ENCODE data around the gene MT1A. TPM values are rescaled to one million over a fixed set of nuclear protein-coding genes. Genes with fewer than 3 reads are reported as not detected.

Gene MT1A
- total and polyA plus RNA-seq, 2 of the 8 experiments (the other 6 are each of a cell fraction or from before 2014, with no cell fraction given): not detected

- no peak for TF ChIP-seq TCF12 (IDR thresholded peaks at IDR 0.05; ENCODE audit: low read depth, low read length)
- TF ChIP-seq USF2 (IDR thresholded peaks at IDR 0.05; ENCODE audit: low read length): no peak
- no peak for TF ChIP-seq JUN (IDR thresholded peaks at IDR 0.05; ENCODE audit: low read depth, low read length)
- TF ChIP-seq BCL11A (IDR thresholded peaks at IDR 0.05; ENCODE audit: low read depth in 2 of 2, low read length in 2 of 2): no peak
- no peak for TF ChIP-seq RFX5 (IDR thresholded peaks at IDR 0.05; ENCODE audit: borderline replicate concordance, low read depth, low read length)
- no peak for TF ChIP-seq EGR1 (IDR thresholded peaks at IDR 0.05; ENCODE audit: borderline replicate concordance, low read depth, low read length)
- TF ChIP-seq E2F6 (IDR thresholded peaks at IDR 0.05): no peak
- TF ChIP-seq SP1 (IDR thresholded peaks at IDR 0.05; ENCODE audit: low read depth, low read length): no peak
- peak; percentile 27 for TF ChIP-seq ASH2L (IDR thresholded peaks at IDR 0.05; ENCODE audit: low read length)
- TF ChIP-seq BRCA1 (IDR thresholded peaks at IDR 0.05; ENCODE audit: low read depth, low read length): no peak
- TF ChIP-seq HDAC6 (IDR thresholded peaks at IDR 0.05; ENCODE audit: low read depth, low read length): no peak
- no peak for TF ChIP-seq YY1 (IDR thresholded peaks at IDR 0.05; ENCODE audit: low read depth, low read length)
Observed at GRCh38 chr16:56681939-56682702, 43.7 kb downstream of the MT1A start, which contains the start of gene MT1X (continued).

All from H1 (cell line).